ENCODE results near the gene SWT1.

Gene SWT1

DNA sequence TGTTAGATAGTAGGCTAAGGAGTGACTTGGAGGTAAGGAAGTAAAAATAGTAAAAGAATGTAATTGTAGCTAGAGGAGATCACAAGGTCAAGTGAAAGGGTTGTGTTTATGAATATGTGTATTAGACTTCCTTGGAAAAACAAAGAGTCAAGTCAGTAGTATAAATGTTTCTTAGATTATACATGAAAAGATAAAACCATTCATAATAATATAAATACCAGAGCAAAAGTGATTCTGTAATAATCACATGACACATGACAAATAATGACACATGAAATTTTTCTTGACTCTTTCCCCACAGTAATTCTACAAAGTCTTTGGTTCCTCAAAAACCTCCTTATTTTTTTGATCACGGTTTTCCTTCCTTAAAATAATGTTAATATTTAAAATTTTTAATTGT lies 103.6 kb downstream of the SWT1 start:
- Mint-ChIP-seq H3K4me3 (no peak overlapping the region), H3K4me1 (peaks cover 5% of the 10 kb centered on the region), H3K9me3 (peaks cover 14% of the 10 kb centered on the region), H3K36me3 (ENCODE audit: low read depth) (peaks cover 12% of the 10 kb centered on the region), H3K27me3 (ENCODE audit: low read depth, poor library complexity) (no peaks in the 10 kb centered on the region), H3K27ac (no peak overlapping the region)
- DNase-seq, result no peak
- TF ChIP-seq, protein P1, sequence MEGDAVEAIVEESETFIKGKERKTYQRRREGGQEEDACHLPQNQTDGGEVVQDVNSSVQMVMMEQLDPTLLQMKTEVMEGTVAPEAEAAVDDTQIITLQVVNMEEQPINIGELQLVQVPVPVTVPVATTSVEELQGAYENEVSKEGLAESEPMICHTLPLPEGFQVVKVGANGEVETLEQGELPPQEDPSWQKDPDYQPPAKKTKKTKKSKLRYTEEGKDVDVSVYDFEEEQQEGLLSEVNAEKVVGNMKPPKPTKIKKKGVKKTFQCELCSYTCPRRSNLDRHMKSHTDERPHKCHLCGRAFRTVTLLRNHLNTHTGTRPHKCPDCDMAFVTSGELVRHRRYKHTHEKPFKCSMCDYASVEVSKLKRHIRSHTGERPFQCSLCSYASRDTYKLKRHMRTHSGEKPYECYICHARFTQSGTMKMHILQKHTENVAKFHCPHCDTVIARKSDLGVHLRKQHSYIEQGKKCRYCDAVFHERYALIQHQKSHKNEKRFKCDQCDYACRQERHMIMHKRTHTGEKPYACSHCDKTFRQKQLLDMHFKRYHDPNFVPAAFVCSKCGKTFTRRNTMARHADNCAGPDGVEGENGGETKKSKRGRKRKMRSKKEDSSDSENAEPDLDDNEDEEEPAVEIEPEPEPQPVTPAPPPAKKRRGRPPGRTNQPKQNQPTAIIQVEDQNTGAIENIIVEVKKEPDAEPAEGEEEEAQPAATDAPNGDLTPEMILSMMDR (IDR thresholded peaks at IDR 0.05), result no peak

GRCh38 chr1:185262151-185262550 lies 105.2 kb downstream of the SWT1 start:
- no peak overlapping the region for H3K4me3 Mint-ChIP-seq
- H3K27ac Mint-ChIP-seq, result no peak overlapping the region
- peaks cover 5% of the 10 kb centered on the region for H3K4me1 Mint-ChIP-seq
- no peak for DNase-seq
- peaks cover 12% of the 10 kb centered on the region for H3K36me3 Mint-ChIP-seq (ENCODE audit: low read depth)
- H3K27me3 Mint-ChIP-seq (ENCODE audit: low read depth, poor library complexity), result no peaks in the 10 kb centered on the region
- TF ChIP-seq, protein P1 (IDR thresholded peaks at IDR 0.05), result no peak
- peaks cover 10% of the 10 kb centered on the region for H3K9me3 Mint-ChIP-seq

- H3K4me1 Mint-ChIP-seq, result no peaks in the 10 kb centered on the region
- H3K27ac Mint-ChIP-seq, result no peak overlapping the region
- no peak overlapping the region for H3K4me3 Mint-ChIP-seq
Measured at GRCh38 chr1:185263292-185263691, 106.3 kb downstream of the SWT1 start.

GRCh38 chr1:185263780-185264179 lies 106.8 kb downstream of the SWT1 start:
- no peak overlapping the region for H3K27ac Mint-ChIP-seq

More at GRCh38 chr1:185263292-185263691, 106.3 kb downstream of the SWT1 start:
- TF ChIP-seq, protein P1 (IDR thresholded peaks at IDR 0.05), result no peak
- Mint-ChIP-seq H3K9me3 (peaks cover under 1% of the 10 kb centered on the region), H3K27me3 (ENCODE audit: low read depth, poor library complexity) (no peaks in the 10 kb centered on the region), H3K36me3 (ENCODE audit: low read depth) (peaks cover 4% of the 10 kb centered on the region)
- no peak for DNase-seq

GRCh38 chr1:185265314-185265713 lies 108.3 kb downstream of the SWT1 start:
- H3K4me3 Mint-ChIP-seq, result no peak overlapping the region
- no peak overlapping the region for H3K27ac Mint-ChIP-seq
- H3K4me1 Mint-ChIP-seq, result no peaks in the 10 kb centered on the region
- no peaks in the 10 kb centered on the region for H3K36me3 Mint-ChIP-seq (ENCODE audit: low read depth)
- no peak for DNase-seq
- TF ChIP-seq, protein P1 (IDR thresholded peaks at IDR 0.05), result no peak
- H3K27me3 Mint-ChIP-seq (ENCODE audit: low read depth, poor library complexity), result no peaks in the 10 kb centered on the region
- H3K9me3 Mint-ChIP-seq, result no peaks in the 10 kb centered on the region

More at GRCh38 chr1:185263780-185264179, 106.8 kb downstream of the SWT1 start:
- Mint-ChIP-seq H3K4me1 (no peaks in the 10 kb centered on the region), H3K36me3 (ENCODE audit: low read depth) (peaks cover 4% of the 10 kb centered on the region), H3K27me3 (ENCODE audit: low read depth, poor library complexity) (no peaks in the 10 kb centered on the region), H3K4me3 (no peak overlapping the region), H3K9me3 (no peaks in the 10 kb centered on the region)
- TF ChIP-seq, protein P1 (IDR thresholded peaks at IDR 0.05), result no peak
- DNase-seq, result no peak

- TF ChIP-seq, protein P1 (IDR thresholded peaks at IDR 0.05), result no peak
- H3K4me1 Mint-ChIP-seq, result no peaks in the 10 kb centered on the region
- DNase-seq, result no peak
Measured at GRCh38 chr1:185267301-185267700, 110.3 kb downstream of the SWT1 start.

More at GRCh38 chr1:185267301-185267700, 110.3 kb downstream of the SWT1 start:
- Mint-ChIP-seq H3K9me3 (no peaks in the 10 kb centered on the region), H3K36me3 (ENCODE audit: low read depth) (no peaks in the 10 kb centered on the region), H3K27ac (no peak overlapping the region), H3K4me3 (no peak overlapping the region), H3K27me3 (ENCODE audit: low read depth, poor library complexity) (no peaks in the 10 kb centered on the region)
